H1 (cell line): ENCODE data around the gene WDR4. TPM values are rescaled to one million over a fixed set of nuclear protein-coding genes. Genes with fewer than 3 reads are reported as not detected.

Experiments used
- CTCF ChIA-PET: fragments of 300-600 bp; sonication (Branson Sonifier 250); formaldehyde crosslinking; loops from one replicate; lab custom pipeline; 2021; ENCODE audit not compliant: partially characterized antibody; lab: Charles Lee
- POLR2A ChIA-PET: fragments of 300-600 bp; sonication (Branson Sonifier 250); formaldehyde crosslinking; loops from one replicate; lab custom pipeline; 2021; ENCODE audit warnings: inconsistent platforms; ENCODE audit not compliant: partially characterized antibody; lab: Charles Lee
- DNase-seq, 2 experiments: peaks; one replicate each; pipeline versions ENCODE4 v3.0.0 to v3.0.0-alpha.2; 2010 to 2022; ENCODE audit warnings: low spot score in 2 of 2, low read depth in 1 of 2, mixed read lengths in 1 of 2
- FAIRE-seq: peaks from 2 replicates; lab custom pipeline; 2011; peaks lifted over from hg19 to GRCh38; lab: Jason Lieb, UNC
- H2AFZ ChIP-seq: 2 replicates; pipeline ENCODE4 v1.8.1; 2012; ENCODE audit warnings: low read length, inconsistent platforms
- H2AK5ac ChIP-seq: 2 replicates; pipeline ENCODE4 v1.6.1; 2013; ENCODE audit warnings: low read depth, low read length
- H2BK120ac ChIP-seq: replicated peaks from 2 replicates; pipeline ENCODE3; 2013; ENCODE audit warnings: low read depth, low read length, inconsistent platforms
- H2BK12ac ChIP-seq: 2 replicates; pipeline ENCODE4 v1.6.1; 2013; ENCODE audit warnings: low read depth, low read length
- H2BK15ac ChIP-seq: 2 replicates; pipeline ENCODE4 v1.6.1; 2013; ENCODE audit warnings: low read length
- H2BK20ac ChIP-seq: 2 replicates; pipeline ENCODE4 v1.6.1; 2013; ENCODE audit warnings: low read length
- H2BK5ac ChIP-seq: 2 replicates; pipeline ENCODE4 v1.6.1; 2013; ENCODE audit warnings: low read depth, low read length
- H3K14ac ChIP-seq: 2 replicates; pipeline ENCODE4 v1.6.1; 2013; ENCODE audit warnings: inconsistent platforms; ENCODE audit not compliant: insufficient read length
- H3K18ac ChIP-seq: 2 replicates; pipeline ENCODE4 v1.6.1; 2013; ENCODE audit warnings: low read length; ENCODE audit errors: extremely low read depth
- H3K23ac ChIP-seq: 2 replicates; pipeline ENCODE4 v1.6.1; 2013; ENCODE audit warnings: inconsistent platforms; ENCODE audit not compliant: insufficient read length
- H3K23me2 ChIP-seq: 2 replicates; pipeline ENCODE4 v1.6.1; 2013; ENCODE audit warnings: low read depth, low read length
- H3K27ac ChIP-seq: 2 replicates; pipeline ENCODE4 v1.6.1; 2011; ENCODE audit warnings: low read depth, low read length, inconsistent platforms
- H3K27me3 ChIP-seq, 4 experiments: replicated peaks in 1 of 4; 1 replicate in 1 of 4; 2 replicates in 3 of 4; pipeline versions ENCODE4 v1.6.1 to v1.8.1; 2011 to 2013; ENCODE audit warnings: low read length in 3 of 4, mild to moderate bottlenecking in 3 of 4, inconsistent platforms in 2 of 4, mixed read lengths in 2 of 4, moderate library complexity in 1 of 4; ENCODE audit not compliant: control insufficient read depth in 3 of 4, insufficient read depth in 3 of 4; ENCODE audit errors: extremely low read depth in 1 of 4
- H3K36me3 ChIP-seq, 4 experiments: 2 replicates each; pipeline versions ENCODE4 v1.6.1 to v1.8.1; 2011 to 2013; ENCODE audit warnings: mild to moderate bottlenecking in 4 of 4, low read length in 3 of 4, moderate library complexity in 2 of 4, control low read depth in 1 of 4, inconsistent platforms in 1 of 4; ENCODE audit not compliant: insufficient read depth in 4 of 4, control insufficient read depth in 2 of 4
- H3K4ac ChIP-seq: replicated peaks from 2 replicates; pipeline ENCODE3; 2013; ENCODE audit warnings: low read length, low read depth, mixed read lengths, inconsistent platforms; ENCODE audit not compliant: insufficient read length
- H3K4me1 ChIP-seq, 4 experiments: replicated peaks in 1 of 4; 1 replicate in 1 of 4; 2 replicates in 3 of 4; pipeline versions ENCODE4 v1.6.1 to v1.8.1; 2011 to 2013; ENCODE audit warnings: low read length in 3 of 4, inconsistent platforms in 2 of 4, mixed read lengths in 1 of 4; ENCODE audit not compliant: insufficient read depth in 4 of 4, control insufficient read depth in 3 of 4
- H3K4me2 ChIP-seq, 2 experiments: 2 replicates each; pipeline versions ENCODE4 v1.6.1 to v1.8.1; 2011 to 2013; ENCODE audit warnings: low read depth in 2 of 2, low read length in 2 of 2, control low read depth in 1 of 2, inconsistent platforms in 1 of 2, mild to moderate bottlenecking in 1 of 2; ENCODE audit not compliant: insufficient read depth in 1 of 2
- H3K4me3 ChIP-seq, 4 experiments: fragments of 200-600, 300-600 bp in 1 of 4; sonication (generic), shearing (Covaris generic), sonication (Bioruptor Twin) in 1 of 4; 2 replicates each; pipeline versions ENCODE4 v1.5.1 to v1.8.1; 2011 to 2016; ENCODE audit warnings: low read length in 4 of 4, low read depth in 3 of 4, control low read depth in 2 of 4, inconsistent platforms in 2 of 4, mild to moderate bottlenecking in 2 of 4, mixed read lengths in 1 of 4, moderate library complexity in 1 of 4; ENCODE audit not compliant: insufficient read depth in 2 of 4; ENCODE audit errors: extremely low read depth in 1 of 4
- H3K56ac ChIP-seq: replicated peaks from 2 replicates; pipeline ENCODE3; 2013; ENCODE audit warnings: low read depth, mild to moderate bottlenecking, mixed read lengths, low read length, inconsistent platforms; ENCODE audit not compliant: insufficient read length
- H3K79me1 ChIP-seq: 2 replicates; pipeline ENCODE4 v1.6.1; 2013; ENCODE audit warnings: low read depth, low read length, control low read depth
- H3K79me2 ChIP-seq, 2 experiments: 2 replicates each; pipeline versions ENCODE4 v1.6.1 to v1.8.1; 2012 to 2013; ENCODE audit warnings: low read length in 2 of 2, mild to moderate bottlenecking in 2 of 2, inconsistent platforms in 1 of 2; ENCODE audit not compliant: insufficient read depth in 2 of 2, control insufficient read depth in 1 of 2
- H3K9ac ChIP-seq, 4 experiments: replicated peaks in 1 of 4; 1 replicate in 1 of 4; 2 replicates in 3 of 4; pipeline versions ENCODE4 v1.6.1 to v1.8.1; 2011 to 2013; ENCODE audit warnings: low read depth in 3 of 4, low read length in 3 of 4, control low read depth in 2 of 4, mild to moderate bottlenecking in 2 of 4, moderate library complexity in 2 of 4, inconsistent platforms in 1 of 4; ENCODE audit errors: extremely low read depth in 1 of 4
- H3K9me3 ChIP-seq, 2 experiments: 2 replicates each; pipeline versions ENCODE4 v1.6.1 to v1.8.1; 2012 to 2013; ENCODE audit warnings: mild to moderate bottlenecking in 2 of 2, moderate library complexity in 2 of 2, control low read depth in 1 of 2, inconsistent platforms in 1 of 2, low read depth in 1 of 2, low read length in 1 of 2, mixed read lengths in 1 of 2; ENCODE audit not compliant: insufficient read depth in 2 of 2
- H4K20me1 ChIP-seq, 2 experiments: replicated peaks in 1 of 2; 2 replicates each; pipeline versions ENCODE3 to v1.8.1; 2011 to 2013; ENCODE audit warnings: inconsistent platforms in 2 of 2, low read length in 2 of 2, mild to moderate bottlenecking in 1 of 2; ENCODE audit not compliant: insufficient read depth in 2 of 2, control insufficient read depth in 1 of 2
- H4K5ac ChIP-seq: 2 replicates; pipeline ENCODE4 v1.6.1; 2013; ENCODE audit warnings: low read length, low read depth, mixed read lengths, inconsistent platforms; ENCODE audit not compliant: insufficient read length
- H4K8ac ChIP-seq: 2 replicates; pipeline ENCODE4 v1.8.0; 2013; ENCODE audit warnings: mild to moderate bottlenecking, moderate library complexity, low read length, inconsistent platforms; ENCODE audit not compliant: insufficient read depth; ENCODE audit errors: extremely low read depth
- H4K91ac ChIP-seq: replicated peaks from 2 replicates; pipeline ENCODE3; 2013; ENCODE audit warnings: low read length, mixed read lengths, inconsistent platforms; ENCODE audit not compliant: insufficient read length
- POLR2A ChIP-seq, 2 experiments: IDR thresholded peaks; 1 replicate in 1 of 2; 2 replicates in 1 of 2; pipeline ENCODE4 v1.6.1; 2011; ENCODE audit warnings: low read depth in 2 of 2, low read length in 2 of 2, mild to moderate bottlenecking in 2 of 2; ENCODE audit errors: control extremely low read depth in 1 of 2
- TBP ChIP-seq: IDR thresholded peaks from 2 replicates; pipeline ENCODE4 v1.6.1; 2011; ENCODE audit warnings: low read depth, low read length, improper control_type of control experiment
- WGBS, 2 experiments: shearing (Covaris generic) in 1 of 2; methylation state at CpG; one replicate each; pipeline versions ENCODE4 v1.1.6 to v1.1.7; 2013 to 2015; ENCODE audit warnings: low lambda C conversion rate in 2 of 2, mixed read lengths in 2 of 2, inconsistent platforms in 1 of 2, low coverage in 1 of 2, missing lambda C conversion rate in 1 of 2; ENCODE audit not compliant: insufficient replicate concordance in 2 of 2, insufficient coverage in 1 of 2, insufficient read length in 1 of 2; ENCODE audit errors: extremely low coverage in 1 of 2, missing lambda C conversion rate in 1 of 2; 5-methylcytosine and 5-hydroxymethylcytosine counted together
- polyA plus RNA-seq, 7 experiments: library from polyadenylated mRNA; depleted of rRNA in 3 of 7; stranded (reverse) in 5 of 7; unstranded in 2 of 7; fragments of >200 nt in 5 of 7; fragments of 200-250 nt in 2 of 7; gene quantifications; 1 replicate in 5 of 7; 2 replicates in 1 of 7; 4 replicates in 1 of 7; pipeline versions ENCODE4 v1.2.1 to v1.2.3, GENCODE V29; 2011 to 2013; ENCODE audit warnings: missing spikeins in 2 of 7, mixed read lengths in 2 of 7
- total RNA-seq: library from RNA; stranded (reverse); fragmentation: NEBNext Ultra II Directional; extraction: Animal tissue kit (Norgen Biotek cat#: 25700); gene quantifications from 2 replicates; pipeline ENCODE4 v1.2.1, GENCODE V29; 2021

Gene WDR4
- total and polyA plus RNA-seq, 2 of the 8 experiments (the other 6 are each of a cell fraction or from before 2014, with no cell fraction given): 28.9 to 47.8 TPM

DNA sequence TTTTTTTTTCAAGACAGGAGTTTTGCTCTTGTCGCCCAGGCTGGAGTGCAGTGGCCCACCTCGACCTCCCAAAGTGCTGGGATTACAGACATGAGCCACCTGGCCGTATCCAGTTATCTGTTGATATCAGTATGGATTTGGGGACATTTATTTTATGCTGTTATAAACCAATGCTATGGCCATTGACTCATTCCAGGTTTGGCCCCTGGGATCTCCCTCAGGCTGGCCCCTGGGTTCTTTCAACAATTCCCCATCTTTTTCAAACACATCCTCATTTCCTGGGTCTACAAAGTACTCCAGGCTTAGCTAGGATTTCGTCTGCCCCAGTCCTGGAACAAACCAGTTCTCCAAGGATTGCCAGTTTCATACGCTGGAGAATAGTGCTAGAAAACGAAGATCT lies 44.1 kb downstream of the WDR4 start:
- Histone ChIP-seq H3K23ac (no peak overlapping the region), H3K79me2 (no peaks in the 10 kb centered on the region; a peak in 1 of 4 replicates), H3K9ac (no peak overlapping the region), H4K20me1 (peaks cover 5 to 17% of the 10 kb centered on the region in 2 experiments), H2BK5ac (no peak overlapping the region), H2AFZ (no peak overlapping the region), H3K4ac (no peak overlapping the region), H2BK20ac (no peak overlapping the region), H2BK15ac (no peak overlapping the region), H4K8ac (no peak overlapping the region), H3K79me1 (peaks cover 2% of the 10 kb centered on the region; the same call in 1 of the 2 replicates), H4K5ac (no peak overlapping the region), H3K4me1 (peaks cover 0 to 7% (median 6%) of the 10 kb centered on the region in 4 experiments; a peak in 5 of 7 replicates), H3K56ac (no peak overlapping the region), H3K18ac (no peak overlapping the region), H3K23me2 (peaks cover under 1% of the 10 kb centered on the region; the same call in 1 of the 2 replicates), H2AK5ac (no peak overlapping the region), H3K14ac (no peak overlapping the region), H2BK12ac (no peak overlapping the region), H3K9me3 (no peaks in the 10 kb centered on the region), H2BK120ac (no peak overlapping the region), H3K4me3 (no peak overlapping the region), H3K27ac (no peak overlapping the region), H3K36me3 (peaks cover 2 to 13% (median 7%) of the 10 kb centered on the region in 4 experiments; a peak in 6 of 8 replicates), H3K27me3 (peaks cover 0 to 3% (median 0%) of the 10 kb centered on the region in 4 experiments; a peak in 4 of 7 replicates), H4K91ac (no peak overlapping the region), H3K4me2 (no peak overlapping the region)
- POLR2A ChIA-PET: interaction anchor here (1.0 to 1.3 kb wide), 4 partner anchors 9 to 56 kb away, joined by 3 to 6 read pairs (median 4); no protein-coding TSS in a partner anchor
- CTCF ChIA-PET: interaction anchor here (0.6 to 1.5 kb wide), 3 partner anchors 9 to 47 kb away, joined by 3 to 8 read pairs (median 3); no protein-coding TSS in a partner anchor
- TF ChIP-seq POLR2A (IDR thresholded peaks at IDR 0.05; ENCODE audit: control extremely low read depth in 1 of 2, low read depth in 2 of 2, low read length in 2 of 2): peak in 1 of 2 experiments; percentile 22; a peak in 1 of 3 replicates
- TF ChIP-seq TBP: no peak
- FAIRE-seq: no peak
- no peak for DNase-seq
- 93% methylated on average over 6 of the region's 6 CpGs; no CpG with 5 or more reads in 1 of the 2 experiments for WGBS, 2 experiments
